IMR-90 (cell line): ENCODE results near the gene ANP32A. TPM values are rescaled to one million over a fixed set of nuclear protein-coding genes. Genes with fewer than 3 reads are reported as not detected.

Experiments used
- ATAC-seq: fragments of 200-7000 bp; cut with Tn5 transposase; 2 replicates; pipeline ENCODE4 v1.9.1; 2020; ENCODE audit warnings: low read depth, mild to moderate bottlenecking, moderate library complexity
- BruUV-seq: library from RNA; stranded (reverse); fragments of 400-500 nt; replicated peaks from 2 replicates; lab custom pipeline; 2021; lab: Mats Ljungman, UMichigan
- CTCF ChIA-PET: fragments of 300-600 bp; formaldehyde crosslinking; extraction: SDS; loops from one replicate; lab custom pipeline; 2021; ENCODE audit warnings: antibody characterized with exemption; lab: Yijun Ruan, JAX
- POLR2A ChIA-PET: fragments of 300-600 bp; sonication (Branson Sonifier 250); formaldehyde crosslinking; loops from one replicate; lab custom pipeline; 2022; ENCODE audit warnings: antibody characterized with exemption; ENCODE audit not compliant: unreplicated experiment; lab: Charles Lee
- DNase-seq: peaks from one replicate; pipeline ENCODE4 v3.0.0; 2013
- H2AFZ ChIP-seq: replicated peaks from 2 replicates; pipeline ENCODE3; 2013; ENCODE audit warnings: low read length, mild to moderate bottlenecking; ENCODE audit not compliant: poor library complexity
- H2AK5ac ChIP-seq: 2 replicates; pipeline ENCODE4 v1.6.1; 2013; ENCODE audit warnings: low read depth, low read length, inconsistent platforms
- H2AK9ac ChIP-seq: replicated peaks from 2 replicates; pipeline ENCODE3; 2013; ENCODE audit warnings: mild to moderate bottlenecking, low read depth, low read length, moderate library complexity; ENCODE audit not compliant: poor library complexity
- H2BK120ac ChIP-seq: 2 replicates; pipeline ENCODE4 v1.6.1; 2013; ENCODE audit warnings: low read depth, low read length, inconsistent platforms
- H2BK15ac ChIP-seq: 3 replicates; pipeline ENCODE4 v1.6.1; 2013; ENCODE audit warnings: low read depth, low read length, inconsistent platforms
- H2BK20ac ChIP-seq: 2 replicates; pipeline ENCODE4 v1.6.1; 2013; ENCODE audit warnings: low read depth, mild to moderate bottlenecking, inconsistent platforms, low read length, moderate library complexity
- H2BK5ac ChIP-seq: 2 replicates; pipeline ENCODE4 v1.6.1; 2013; ENCODE audit warnings: mild to moderate bottlenecking, low read depth, low read length, inconsistent platforms; ENCODE audit not compliant: poor library complexity, severe bottlenecking
- H3K14ac ChIP-seq: replicated peaks from 2 replicates; pipeline ENCODE4 v1.6.1; 2013; ENCODE audit warnings: low read depth, low read length, inconsistent platforms
- H3K18ac ChIP-seq: 2 replicates; pipeline ENCODE4 v1.6.1; 2013; ENCODE audit warnings: low read depth, low read length, control low read depth
- H3K23ac ChIP-seq: 2 replicates; pipeline ENCODE4 v1.6.1; 2013; ENCODE audit warnings: low read depth, low read length, inconsistent platforms
- H3K27ac ChIP-seq: 2 replicates; pipeline ENCODE4 v1.5.1; 2013; ENCODE audit warnings: mild to moderate bottlenecking, control low read depth, low read length; ENCODE audit not compliant: insufficient read depth
- H3K27me3 ChIP-seq: 2 replicates; pipeline ENCODE4 v1.6.1; 2013; ENCODE audit warnings: low read length; ENCODE audit not compliant: control insufficient read depth, insufficient read depth
- H3K36me3 ChIP-seq: 2 replicates; pipeline ENCODE4 v1.6.1; 2013; ENCODE audit warnings: low read length, mixed read lengths; ENCODE audit not compliant: control insufficient read depth, insufficient read depth
- H3K4ac ChIP-seq: 2 replicates; pipeline ENCODE4 v1.6.1; 2013; ENCODE audit warnings: low read depth, low read length, inconsistent platforms
- H3K4me1 ChIP-seq: 2 replicates; pipeline ENCODE4 v1.6.1; 2013; ENCODE audit warnings: low read length, mixed read lengths; ENCODE audit not compliant: control insufficient read depth, insufficient read depth
- H3K4me2 ChIP-seq: 2 replicates; pipeline ENCODE4 v1.6.1; 2013; ENCODE audit warnings: low read depth, mild to moderate bottlenecking, control low read depth, low read length, moderate library complexity
- H3K4me3 ChIP-seq: 2 replicates; pipeline ENCODE4 v1.5.1; 2013; ENCODE audit warnings: low read depth, mild to moderate bottlenecking, control low read depth, low read length, moderate library complexity; ENCODE audit not compliant: insufficient read depth
- H3K56ac ChIP-seq: 2 replicates; pipeline ENCODE4 v1.6.1; 2013; ENCODE audit warnings: low read length, inconsistent platforms; ENCODE audit not compliant: insufficient read depth; ENCODE audit errors: extremely low read depth
- H3K79me1 ChIP-seq, 2 experiments: 2 replicates each; pipeline ENCODE4 v1.6.1; 2013; ENCODE audit warnings: low read length in 2 of 2, inconsistent platforms in 1 of 2, low read depth in 1 of 2
- H3K9ac ChIP-seq: 2 replicates; pipeline ENCODE4 v1.6.1; 2013; ENCODE audit warnings: low read depth, low read length, control low read depth
- H3K9me1 ChIP-seq: 2 replicates; pipeline ENCODE4 v1.6.1; 2013; ENCODE audit warnings: low read length, inconsistent platforms; ENCODE audit not compliant: insufficient read depth
- H3K9me3 ChIP-seq: 2 replicates; pipeline ENCODE4 v1.6.1; 2013; ENCODE audit warnings: low read length; ENCODE audit not compliant: control insufficient read depth, insufficient read depth
- H4K20me1 ChIP-seq: 2 replicates; pipeline ENCODE4 v1.6.1; 2013; ENCODE audit warnings: low read length, inconsistent platforms; ENCODE audit not compliant: insufficient read depth
- H4K5ac ChIP-seq: 2 replicates; pipeline ENCODE4 v1.6.1; 2013; ENCODE audit warnings: mild to moderate bottlenecking, low read depth, low read length, control low read depth
- H4K8ac ChIP-seq, 2 experiments: 2 replicates each; pipeline ENCODE4 v1.6.1; 2013; ENCODE audit warnings: low read depth in 2 of 2, low read length in 2 of 2, control low read depth in 1 of 2, inconsistent platforms in 1 of 2
- H4K91ac ChIP-seq: 2 replicates; pipeline ENCODE4 v1.6.1; 2013; ENCODE audit warnings: low read depth, low read length, inconsistent platforms; ENCODE audit not compliant: insufficient read depth
- BHLHE40 ChIP-seq: fragments of 150-350 bp; IDR thresholded peaks from 2 replicates; pipeline ENCODE4 v1.6.1; 2016; ENCODE audit warnings: mild to moderate bottlenecking, low read depth, low read length
- CEBPB ChIP-seq: IDR thresholded peaks from 2 replicates; pipeline ENCODE4 v1.6.1; 2012; ENCODE audit warnings: low read depth, low read length, improper control_type of control experiment
- CHD1 ChIP-seq: IDR thresholded peaks from 2 replicates; pipeline ENCODE4 v1.6.1; 2012; ENCODE audit warnings: low read depth, low read length, improper control_type of control experiment
- CTCF ChIP-seq: conservative IDR thresholded peaks from 2 replicates; pipeline ENCODE4 v1.5.1; 2012; ENCODE audit warnings: mild to moderate bottlenecking, low read depth, low read length, improper control_type of control experiment
- ELK1 ChIP-seq: fragments of 150-350 bp; IDR thresholded peaks from 2 replicates; pipeline ENCODE4 v1.6.1; 2016; ENCODE audit warnings: low read depth, mild to moderate bottlenecking, low read length, moderate library complexity, borderline replicate concordance
- FOS ChIP-seq: fragments of 150-350 bp; IDR thresholded peaks from 2 replicates; pipeline ENCODE4 v1.6.1; 2016; ENCODE audit warnings: low read depth, low read length
- MAFK ChIP-seq: IDR thresholded peaks from 2 replicates; pipeline ENCODE4 v1.6.1; 2012; ENCODE audit warnings: low read depth, low read length, improper control_type of control experiment
- MAZ ChIP-seq: IDR thresholded peaks from 2 replicates; pipeline ENCODE4 v1.6.1; 2012; ENCODE audit warnings: low read depth, mild to moderate bottlenecking, low read length, improper control_type of control experiment, moderate library complexity, borderline replicate concordance
- MXI1 ChIP-seq: IDR thresholded peaks from 2 replicates; pipeline ENCODE4 v1.6.1; 2012; ENCODE audit warnings: low read depth, mild to moderate bottlenecking, low read length, moderate library complexity, borderline replicate concordance
- NFE2L2 ChIP-seq: fragments of 150-350 bp; IDR thresholded peaks from 2 replicates; pipeline ENCODE4 v1.6.1; 2016; ENCODE audit warnings: low read depth, mild to moderate bottlenecking, low read length
- RFX5 ChIP-seq: IDR thresholded peaks from 2 replicates; pipeline ENCODE4 v1.8.0; 2012; ENCODE audit warnings: low read depth, mild to moderate bottlenecking, low read length, moderate library complexity
- WGBS, 2 experiments: methylation state at CpG; one replicate each; pipeline versions ENCODE4 v1.1.5 to v1.1.7; 2013; ENCODE audit warnings: missing lambda C conversion rate in 2 of 2; ENCODE audit not compliant: insufficient read length in 1 of 2; ENCODE audit errors: extremely low coverage in 2 of 2; 5-methylcytosine and 5-hydroxymethylcytosine counted together
- dilution Hi-C: fragments of 300-500 bp; cut with HindIII; formaldehyde crosslinking; loops from one replicate; pipeline ENCODE4 v1.14.3; 2018; ENCODE audit warnings: low sequenced_read_pairs; ENCODE audit not compliant: unreplicated experiment
- in situ Hi-C: fragments of 300-500 bp; cut with MboI; formaldehyde crosslinking; loops from 3 replicates; pipeline ENCODE4 v1.14.3; 2019; ENCODE audit warnings: low sequenced_read_pairs, inconsistent platforms, mixed read lengths
- intact Hi-C: fragments of 100-400 bp; cut with micrococcal nuclease; formaldehyde crosslinking; loops from 2 replicates; pipeline ENCODE4 v1.10.0; 2022
- polyA plus RNA-seq, 3 experiments: library from polyadenylated mRNA; depleted of rRNA; stranded (reverse); fragments of >200 nt; gene quantifications; 2 replicates each; pipeline ENCODE4 v1.2.3, GENCODE V29; 2012; ENCODE audit warnings: low replicate concordance in 1 of 3
- total RNA-seq: library from RNA; depleted of rRNA; stranded (reverse); fragments of >200 nt; gene quantifications from 2 replicates; pipeline ENCODE4 v1.2.3, GENCODE V29; 2012

Gene ANP32A
- total and polyA plus RNA-seq, 2 of the 4 experiments (the other 2 are of a cell fraction), result 62.4 to 72.8 TPM

GRCh38 chr15:68846851-68847439 is 26.2 kb upstream of the ANP32A start:
- in situ Hi-C loops, result no loop called here
- no peak overlapping the region for H2BK15ac ChIP-seq

More at GRCh38 chr15:68846851-68847439, 26.2 kb upstream of the ANP32A start:
- no peak overlapping the region for H3K9ac ChIP-seq
- H3K36me3 ChIP-seq, result no peaks in the 10 kb centered on the region
- no peak overlapping the region for H3K14ac ChIP-seq
- no peak overlapping the region for H2AK9ac ChIP-seq
- WGBS, 2 experiments, result no CpG with 5 or more reads among the region's 3 CpGs
- H3K4me1 ChIP-seq, result no peaks in the 10 kb centered on the region
- TF ChIP-seq BHLHE40, result no peak
- no peak for TF ChIP-seq ELK1
- no peak for TF ChIP-seq CTCF
- no peak for TF ChIP-seq CHD1
- no peak for TF ChIP-seq RFX5
- no peak for TF ChIP-seq MXI1
- no peak for TF ChIP-seq MAFK
- no peak for TF ChIP-seq CEBPB
- no peak for TF ChIP-seq FOS
- no peak for TF ChIP-seq NFE2L2
- TF ChIP-seq MAZ, result no peak
- no peak overlapping the region for H2AFZ ChIP-seq
- H2BK120ac ChIP-seq, result no peak overlapping the region
- H2BK5ac ChIP-seq, result no peak overlapping the region
- no peak overlapping the region for H3K23ac ChIP-seq
- peaks cover 47% of the 10 kb centered on the region for H3K27me3 ChIP-seq
- H3K4me2 ChIP-seq, result no peak overlapping the region
- no peak overlapping the region for H4K8ac ChIP-seq
- H3K27ac ChIP-seq, result no peak overlapping the region
- ATAC-seq (no peak), DNase-seq (no peak)
- H2AK5ac ChIP-seq, result no peak overlapping the region
- H3K79me1 ChIP-seq, result no peaks in the 10 kb centered on the region
- no peak overlapping the region for H4K5ac ChIP-seq
- 0 out of 2 replicates have a peak, but pooled peaks cover 3% of the 10 kb centered on the region for H3K9me1 ChIP-seq
- no peak overlapping the region for H4K91ac ChIP-seq
- BruUV-seq, result no TSS peak
- dilution Hi-C loops, result no loop called here
- no peaks in the 10 kb centered on the region for H4K20me1 ChIP-seq
- no peak overlapping the region for H2BK20ac ChIP-seq
- H3K4me3 ChIP-seq, result no peak overlapping the region
- ChIA-PET CTCF (interaction anchor here (0.6 kb wide), 2 partner anchors 28 to 118 kb away, joined by 3 read pairs; no protein-coding TSS in a partner anchor), POLR2A (no interaction called here)
- H3K18ac ChIP-seq, result no peak overlapping the region
- no peak overlapping the region for H3K4ac ChIP-seq
- intact Hi-C loops, result no loop called here
- no peak overlapping the region for H3K56ac ChIP-seq
- H3K9me3 ChIP-seq, result no peaks in the 10 kb centered on the region
